ENCODE measurements around the gene OTOL1.

The OTOL1 gene

GRCh38 chr3:161552984-161553560, 56.5 kb downstream of the OTOL1 start:
- no peak overlapping the region for H3K4me2 ChIP-seq (ENCODE audit: low read depth, low read length, poor library complexity, severe bottlenecking)
- no peaks in the 10 kb centered on the region for H3K36me3 ChIP-seq (ENCODE audit: insufficient read depth, low read length)
- no peaks in the 10 kb centered on the region for H3F3A ChIP-seq (ENCODE audit: low read depth)
- no peak overlapping the region for H2AFZ ChIP-seq (ENCODE audit: low read length)
- H3K4me1 ChIP-seq (ENCODE audit: insufficient read depth, low read length, poor library complexity, severe bottlenecking), result peaks cover 4% of the 10 kb centered on the region
- TF ChIP-seq CTCF (conservative IDR thresholded peaks at IDR 0.05; ENCODE audit: low read length) (no peak), EZH2phosphoT487 (IDR thresholded peaks at IDR 0.05; ENCODE audit: borderline replicate concordance) (no peak)
- no peak overlapping the region for H3K9ac ChIP-seq (ENCODE audit: low read depth, low read length, poor library complexity, severe bottlenecking)
- no peaks in the 10 kb centered on the region for H3K9me3 ChIP-seq (ENCODE audit: insufficient read depth, low read depth, low read length)
- no peaks in the 10 kb centered on the region for H3K79me2 ChIP-seq (ENCODE audit: insufficient read depth, low read length)
- no peaks in the 10 kb centered on the region for H3K27me3 ChIP-seq (ENCODE audit: insufficient read depth, low read length, poor library complexity, severe bottlenecking)
- H4K20me1 ChIP-seq (ENCODE audit: insufficient read depth, low read length, poor library complexity, severe bottlenecking), result no peaks in the 10 kb centered on the region
- H3K4me3 ChIP-seq (ENCODE audit: low read length, poor library complexity, severe bottlenecking), result no peak overlapping the region
- H3K9me2 ChIP-seq (replicated peaks; ENCODE audit: low read depth, low read length), result no peaks in the 10 kb centered on the region
